Astrocyte (in vitro differentiated cells and primary cell): ENCODE results near the gene ZNF407. TPM values are rescaled to one million over a fixed set of nuclear protein-coding genes. Genes with fewer than 3 reads are reported as not detected.

Experiments used
- DNase-seq: peaks from one replicate; pipeline ENCODE4 v3.0.0-alpha.2; 2010; ENCODE audit warnings: low read depth
- FAIRE-seq: peaks from 2 replicates; lab custom pipeline; 2011; peaks lifted over from hg19 to GRCh38; lab: Jason Lieb, UNC
- H2AFZ ChIP-seq: 2 replicates; pipeline ENCODE4 v1.6.0; 2012; ENCODE audit warnings: low read depth, low read length, inconsistent platforms
- H3K27ac ChIP-seq: 2 replicates; pipeline ENCODE4 v1.5.1; 2011; ENCODE audit warnings: low read depth, low read length, inconsistent platforms
- H3K27me3 ChIP-seq: 2 replicates; pipeline ENCODE4 v1.6.0; 2011; ENCODE audit warnings: low read length, inconsistent platforms; ENCODE audit not compliant: insufficient read depth
- H3K36me3 ChIP-seq: 2 replicates; pipeline ENCODE4 v1.5.1; 2011; ENCODE audit warnings: low read length, inconsistent platforms; ENCODE audit not compliant: insufficient read depth
- H3K4me1 ChIP-seq: 2 replicates; pipeline ENCODE4 v1.5.1; 2011; ENCODE audit warnings: low read length, inconsistent platforms; ENCODE audit not compliant: insufficient read depth
- H3K4me2 ChIP-seq: 2 replicates; pipeline ENCODE4 v1.6.0; 2012; ENCODE audit warnings: low read length, inconsistent platforms
- H3K4me3 ChIP-seq: 2 replicates; pipeline ENCODE4 v1.5.1; 2011; ENCODE audit warnings: low read depth, mild to moderate bottlenecking, low read length, inconsistent platforms; ENCODE audit not compliant: insufficient read depth
- H3K79me2 ChIP-seq: 2 replicates; pipeline ENCODE4 v1.6.0; 2012; ENCODE audit warnings: mild to moderate bottlenecking, low read length, inconsistent platforms; ENCODE audit not compliant: insufficient read depth
- H3K9ac ChIP-seq: 2 replicates; pipeline ENCODE4 v1.6.0; 2012; ENCODE audit warnings: mild to moderate bottlenecking, low read length, inconsistent platforms
- H3K9me3 ChIP-seq: 2 replicates; pipeline ENCODE4 v1.5.1; 2012; ENCODE audit warnings: low read depth, mild to moderate bottlenecking, low read length, inconsistent platforms; ENCODE audit not compliant: insufficient read depth
- H4K20me1 ChIP-seq: 2 replicates; pipeline ENCODE4 v1.6.0; 2012; ENCODE audit warnings: low read length, inconsistent platforms; ENCODE audit not compliant: insufficient read depth
- H3K27ac Mint-ChIP-seq: one replicate; pipeline ENCODE4 v1.8.0; 2021; ENCODE audit warnings: mild to moderate bottlenecking, mixed read lengths; ENCODE audit not compliant: unreplicated experiment
- H3K27me3 Mint-ChIP-seq: one replicate; pipeline ENCODE4 v1.8.0; 2021; ENCODE audit warnings: low read depth, mixed read lengths; ENCODE audit not compliant: unreplicated experiment
- H3K36me3 Mint-ChIP-seq: one replicate; pipeline ENCODE4 v1.8.0; 2021; ENCODE audit warnings: low read depth, mixed read lengths; ENCODE audit not compliant: unreplicated experiment
- H3K4me1 Mint-ChIP-seq: one replicate; pipeline ENCODE4 v1.8.0; 2021; ENCODE audit warnings: low read depth, mixed read lengths; ENCODE audit not compliant: unreplicated experiment
- H3K4me3 Mint-ChIP-seq: one replicate; pipeline ENCODE4 v1.8.0; 2021; ENCODE audit warnings: mild to moderate bottlenecking, moderate library complexity, mixed read lengths; ENCODE audit not compliant: unreplicated experiment
- H3K9me3 Mint-ChIP-seq: one replicate; pipeline ENCODE4 v1.8.0; 2021; ENCODE audit warnings: mild to moderate bottlenecking, mixed read lengths; ENCODE audit not compliant: unreplicated experiment
- CTCF ChIP-seq: IDR thresholded peaks from 2 replicates; pipeline ENCODE4 v1.5.1; 2011; ENCODE audit warnings: low read depth, mild to moderate bottlenecking, inconsistent platforms, low read length, moderate library complexity; ENCODE audit not compliant: insufficient read depth
- EZH2 ChIP-seq: IDR thresholded peaks from 2 replicates; pipeline ENCODE4 v1.6.1; 2012; ENCODE audit warnings: mild to moderate bottlenecking, low read length, inconsistent platforms; ENCODE audit not compliant: insufficient read depth
- total RNA-seq: library from RNA; stranded (reverse); gene quantifications from 2 replicates; pipeline ENCODE4 v1.2.1, GENCODE V29; 2021

ZNF407 gene
- total RNA-seq, 1 donor from 2014 or later: 13.8 TPM

GRCh38 chr18:75076286-75076685 lies 478.6 kb downstream of the ZNF407 start:
- H3K36me3 ChIP-seq: no peaks in the 10 kb centered on the region
- Mint-ChIP-seq H3K4me1 (peaks cover under 1% of the 10 kb centered on the region), H3K27me3 (peaks cover 5% of the 10 kb centered on the region), H3K27ac (no peak overlapping the region), H3K9me3 (peaks cover 10% of the 10 kb centered on the region), H3K36me3 (peaks cover 6% of the 10 kb centered on the region), H3K4me3 (no peak overlapping the region)
- H3K9me3 ChIP-seq: no peaks in the 10 kb centered on the region
- no peak overlapping the region for H3K4me2 ChIP-seq
- no peaks in the 10 kb centered on the region for H3K79me2 ChIP-seq
- no peak overlapping the region for H3K4me3 ChIP-seq
- no peak for DNase-seq
- FAIRE-seq: no peak
- H3K27ac ChIP-seq: no peak overlapping the region
- no peaks in the 10 kb centered on the region for H4K20me1 ChIP-seq
- H3K4me1 ChIP-seq: peaks cover 4% of the 10 kb centered on the region
- TF ChIP-seq EZH2 (no peak), CTCF (no peak)
- no peak overlapping the region for H2AFZ ChIP-seq
- H3K9ac ChIP-seq: no peak overlapping the region
- H3K27me3 ChIP-seq: no peaks in the 10 kb centered on the region

- Histone ChIP-seq H3K4me1 (no peaks in the 10 kb centered on the region), H4K20me1 (no peaks in the 10 kb centered on the region), H2AFZ (no peak overlapping the region), H3K4me2 (no peak overlapping the region), H3K4me3 (no peak overlapping the region), H3K79me2 (no peaks in the 10 kb centered on the region), H3K36me3 (no peaks in the 10 kb centered on the region), H3K27ac (no peak overlapping the region), H3K9me3 (peaks cover 6% of the 10 kb centered on the region), H3K27me3 (no peaks in the 10 kb centered on the region), H3K9ac (no peak overlapping the region)
- Mint-ChIP-seq H3K27me3 (peaks cover 16% of the 10 kb centered on the region), H3K27ac (no peak overlapping the region), H3K36me3 (peaks cover under 1% of the 10 kb centered on the region), H3K9me3 (peaks cover 20% of the 10 kb centered on the region), H3K4me1 (no peaks in the 10 kb centered on the region), H3K4me3 (no peak overlapping the region)
- TF ChIP-seq EZH2 (no peak), CTCF (no peak)
- DNase-seq (no peak), FAIRE-seq (no peak)
Observed at GRCh38 chr18:75081486-75081885, 483.8 kb downstream of the ZNF407 start.

GRCh38 chr18:75083131-75083530 lies 485.5 kb downstream of the ZNF407 start:
- H3K9me3 ChIP-seq: peaks cover 8% of the 10 kb centered on the region
- Mint-ChIP-seq H3K9me3 (peaks cover 17% of the 10 kb centered on the region), H3K27me3 (peaks cover 16% of the 10 kb centered on the region), H3K27ac (no peak overlapping the region), H3K36me3 (no peaks in the 10 kb centered on the region), H3K4me1 (no peaks in the 10 kb centered on the region), H3K4me3 (no peak overlapping the region)
- H2AFZ ChIP-seq: no peak overlapping the region
- FAIRE-seq (no peak), DNase-seq (no peak)
- H3K79me2 ChIP-seq: no peaks in the 10 kb centered on the region
- no peaks in the 10 kb centered on the region for H3K27me3 ChIP-seq
- H3K27ac ChIP-seq: no peak overlapping the region
- H4K20me1 ChIP-seq: no peaks in the 10 kb centered on the region
- H3K36me3 ChIP-seq: no peaks in the 10 kb centered on the region
- no peaks in the 10 kb centered on the region for H3K4me1 ChIP-seq
- no peak for TF ChIP-seq EZH2
- no peak overlapping the region for H3K9ac ChIP-seq
- no peak overlapping the region for H3K4me2 ChIP-seq
- no peak overlapping the region for H3K4me3 ChIP-seq
